Thoracic aorta (tissue), 2 donors: ENCODE measurements around the gene FARP1. TPM values are rescaled to one million over a fixed set of nuclear protein-coding genes. Genes with fewer than 3 reads are reported as not detected.
A peak's percentile ranks its signal among the peaks of the same experiment; 100 is the strongest.

ENCODE experiments used
- ATAC-seq: fragments of 150-250 bp; one replicate; pipeline ENCODE4 v1.8.0; 2017; ENCODE audit warnings: low read depth; ENCODE audit not compliant: insufficient number of reproducible peaks, low FRiP score
- DNase-seq: peaks from one replicate; pipeline ENCODE4 v3.0.0-alpha.2; 2020; ENCODE audit warnings: low spot score
- H3K27ac ChIP-seq, 2 donors: fragments of 200-600 bp; sonication (generic); 1 replicate in 1 of 2; 2 replicates in 1 of 2; pipeline ENCODE4 v1.5.1; 2016; ENCODE audit warnings: mild to moderate bottlenecking in 2 of 2, moderate library complexity in 2 of 2
- H3K27me3 ChIP-seq: fragments of 200-600 bp; sonication (generic); replicated peaks from 2 replicates; pipeline ENCODE4 v1.6.0; 2016; ENCODE audit warnings: mild to moderate bottlenecking; ENCODE audit not compliant: insufficient read depth
- H3K36me3 ChIP-seq: fragments of 200-600 bp; sonication (generic); one replicate; pipeline ENCODE4 v1.5.1; 2016
- H3K4me1 ChIP-seq, 2 donors: fragments of 200-600 bp; sonication (generic); 1 replicate in 1 of 2; 2 replicates in 1 of 2; pipeline versions ENCODE4 v1.5.1 to v1.6.0; 2016; ENCODE audit warnings: low read depth in 2 of 2, mild to moderate bottlenecking in 1 of 2; ENCODE audit not compliant: control insufficient read depth in 1 of 2
- H3K4me3 ChIP-seq: fragments of 200-600 bp; sonication (generic); 2 replicates; pipeline ENCODE4 v1.5.1; 2016; ENCODE audit warnings: mild to moderate bottlenecking
- H3K9me3 ChIP-seq: fragments of 200-600 bp; sonication (generic); 2 replicates; pipeline ENCODE4 v1.5.1; 2016
- CTCF ChIP-seq: fragments of 200-600 bp; sonication (generic); IDR thresholded peaks from one replicate; pipeline ENCODE4 v1.5.1; 2019; ENCODE audit warnings: antibody characterized with exemption
- total RNA-seq, 2 donors: library from RNA; depleted of rRNA; stranded (reverse); fragments of >200 nt; gene quantifications; one replicate each; pipeline versions ENCODE4 v1.1.0 to v1.2.3, GENCODE V29; 2016

Gene FARP1
- total RNA-seq, 2 donors from 2014 or later, result 17.6 to 30.3 TPM

GRCh38 chr13:98452851-98453843 is 310.3 kb downstream of the FARP1 start:
- peaks cover 18% of the 10 kb centered on the region for H3K36me3 ChIP-seq
- ATAC-seq (no peak), DNase-seq (no peak)
- H3K27ac ChIP-seq, result no peak overlapping the region
- TF ChIP-seq CTCF, result no peak
- no peaks in the 10 kb centered on the region for H3K27me3 ChIP-seq
- H3K9me3 ChIP-seq, result no peaks in the 10 kb centered on the region
- H3K4me1 ChIP-seq, result peaks cover 23 to 54% of the 10 kb centered on the region in 2 donors
- no peak overlapping the region for H3K4me3 ChIP-seq

DNA sequence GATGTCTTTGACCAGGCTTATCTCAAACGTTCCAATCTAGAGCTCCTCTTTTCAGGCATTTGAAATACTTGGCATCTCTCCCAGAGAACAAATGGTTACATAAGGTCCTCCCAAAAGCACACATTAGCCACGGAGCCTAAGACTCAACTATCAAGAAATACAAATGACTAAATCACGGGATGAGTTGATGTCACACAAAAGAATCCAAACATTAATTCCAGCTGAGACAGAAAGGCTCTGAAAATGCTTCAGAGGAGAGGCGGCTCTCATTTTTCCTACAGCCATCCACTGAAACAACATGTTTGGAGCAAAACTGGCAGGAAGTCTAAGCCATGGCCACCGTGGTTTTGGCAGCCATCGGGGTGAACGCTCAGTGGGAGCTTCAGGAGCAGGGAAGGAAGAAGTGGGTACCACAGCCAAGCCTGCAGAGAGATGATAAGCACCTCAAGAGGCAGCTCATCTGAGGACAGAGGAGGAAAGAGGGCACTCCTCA is 311.5 kb downstream of the FARP1 start:
- no peaks in the 10 kb centered on the region for H3K27me3 ChIP-seq
- peak overlapping the region; percentile 20 to 40 for H3K27ac ChIP-seq
- DNase-seq (no peak), ATAC-seq (peak; percentile 14)
- no peaks in the 10 kb centered on the region for H3K9me3 ChIP-seq
- TF ChIP-seq CTCF, result no peak
- peaks cover 28% of the 10 kb centered on the region for H3K36me3 ChIP-seq
- peaks cover 23 to 50% of the 10 kb centered on the region in 2 donors for H3K4me1 ChIP-seq
- H3K4me3 ChIP-seq, result no peak overlapping the region

- Histone ChIP-seq H3K36me3 (peaks cover 42% of the 10 kb centered on the region), H3K4me1 (peaks cover 14 to 30% of the 10 kb centered on the region in 2 donors), H3K27ac (no peak overlapping the region), H3K27me3 (no peaks in the 10 kb centered on the region), H3K4me3 (no peak overlapping the region), H3K9me3 (no peaks in the 10 kb centered on the region)
- DNase-seq (no peak), ATAC-seq (no peak)
- TF ChIP-seq CTCF, result no peak
Observed at GRCh38 chr13:98456413-98456845, 313.5 kb downstream of the FARP1 start.

DNA sequence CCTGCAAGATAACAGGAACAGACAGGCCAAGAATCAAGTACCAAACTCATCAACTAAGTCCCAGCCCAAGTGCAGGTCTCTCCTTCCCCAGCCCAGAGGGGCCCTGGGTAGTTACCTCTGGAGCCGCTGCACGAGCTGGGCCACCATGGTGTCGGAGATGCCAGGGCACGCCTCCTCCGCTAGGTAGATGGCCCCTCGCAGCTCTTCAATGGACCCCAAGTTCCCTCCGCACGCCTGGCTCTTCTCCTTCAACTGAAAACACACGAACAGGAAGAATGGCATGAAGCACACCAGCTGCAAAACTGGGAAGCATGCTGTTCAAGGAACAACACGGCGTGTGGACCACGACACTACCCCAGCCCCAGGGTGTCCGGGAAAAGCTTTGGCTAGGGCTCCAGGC is 314.2 kb downstream of the FARP1 start:
- peaks cover 8 to 24% of the 10 kb centered on the region in 2 donors for H3K4me1 ChIP-seq
- no peak overlapping the region for H3K27ac ChIP-seq
- ATAC-seq (no peak), DNase-seq (no peak)
- peaks cover 46% of the 10 kb centered on the region for H3K36me3 ChIP-seq
- H3K9me3 ChIP-seq, result no peaks in the 10 kb centered on the region
- H3K27me3 ChIP-seq, result no peaks in the 10 kb centered on the region
- H3K4me3 ChIP-seq, result no peak overlapping the region
- no peak for TF ChIP-seq CTCF

GRCh38 chr13:98458431-98458830 is 315.5 kb downstream of the FARP1 start:
- no peaks in the 10 kb centered on the region for H3K27me3 ChIP-seq
- ATAC-seq, result no peak
- peaks cover 8 to 27% of the 10 kb centered on the region in 2 donors for H3K4me1 ChIP-seq
- H3K36me3 ChIP-seq, result peaks cover 46% of the 10 kb centered on the region
- TF ChIP-seq CTCF, result no peak
- DNase-seq, result no peak
- no peak overlapping the region for H3K4me3 ChIP-seq
- no peaks in the 10 kb centered on the region for H3K9me3 ChIP-seq
- H3K27ac ChIP-seq, result no peak overlapping the region
